Left ventricle myocardium superior (tissue), 1 donor: ENCODE data around the gene VPS51. TPM values are rescaled to one million over a fixed set of nuclear protein-coding genes. Genes with fewer than 3 reads are reported as not detected.

Experiments
- ATAC-seq: fragments of 200-7000 bp; cut with Tn5 transposase; one replicate; pipeline ENCODE4 v1.9.1; 2020; ENCODE audit warnings: mild to moderate bottlenecking, moderate library complexity
- DNase-seq: peaks from one replicate; pipeline ENCODE4 v3.0.0-alpha.2; 2020
- intact Hi-C: fragments of 100-400 bp; cut with micrococcal nuclease; formaldehyde crosslinking; loops from one replicate; pipeline ENCODE4 v1.11.0; 2022
- total RNA-seq: library from RNA; stranded (reverse); fragmentation: NEBNext Ultra II Directional; extraction: Animal tissue kit (Norgen Biotek cat#: 25700); gene quantifications from one replicate; pipeline ENCODE4 v1.2.1, GENCODE V29; 2021
- donor health status: DM: no; HTN: yes; CAD: no; lungs with severe emphysema.

Gene VPS51
- total RNA-seq, 1 donor from 2014 or later: 84.8 TPM

GRCh38 chr11:65102142-65103095 is 6.4 kb downstream of the VPS51 start:
- ATAC-seq (peak; percentile 69), DNase-seq (no peak)
- intact Hi-C loops: no loop called here

DNA sequence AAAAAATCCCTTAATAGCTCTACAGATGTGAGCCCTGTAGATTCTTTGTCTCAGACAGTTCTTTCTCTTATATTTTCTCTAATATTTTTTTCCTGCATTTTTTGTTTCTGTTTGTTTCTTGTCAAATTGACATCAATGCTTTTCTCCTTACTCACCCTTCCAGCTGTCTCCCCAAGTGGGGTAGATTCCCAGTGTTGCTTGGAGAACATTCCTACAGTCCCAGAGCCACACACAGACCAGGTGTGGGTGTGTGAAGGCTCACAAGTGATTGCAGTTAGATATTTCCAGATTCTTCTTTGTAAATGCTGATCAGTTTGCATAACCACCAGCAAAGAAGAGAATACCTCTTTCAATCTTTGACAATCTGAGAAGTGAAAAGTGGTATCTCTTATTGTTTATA is 7.5 kb downstream of the VPS51 start:
- intact Hi-C loops: no loop called here
- ATAC-seq: no peak
- DNase-seq: no peak

- intact Hi-C loops: no loop called here
- peak; percentile 38 for DNase-seq
- peak; percentile 44 for ATAC-seq
Observed at GRCh38 chr11:65104628-65105027, 8.6 kb downstream of the VPS51 start.

- DNase-seq (no peak), ATAC-seq (no peak)
- intact Hi-C loops: no loop called here
Observed at GRCh38 chr11:65107078-65107477, 11.1 kb downstream of the VPS51 start.

GRCh38 chr11:65107751-65108468 is 11.9 kb downstream of the VPS51 start:
- intact Hi-C loops: no loop called here
- ATAC-seq (no peak), DNase-seq (no peak)

DNA sequence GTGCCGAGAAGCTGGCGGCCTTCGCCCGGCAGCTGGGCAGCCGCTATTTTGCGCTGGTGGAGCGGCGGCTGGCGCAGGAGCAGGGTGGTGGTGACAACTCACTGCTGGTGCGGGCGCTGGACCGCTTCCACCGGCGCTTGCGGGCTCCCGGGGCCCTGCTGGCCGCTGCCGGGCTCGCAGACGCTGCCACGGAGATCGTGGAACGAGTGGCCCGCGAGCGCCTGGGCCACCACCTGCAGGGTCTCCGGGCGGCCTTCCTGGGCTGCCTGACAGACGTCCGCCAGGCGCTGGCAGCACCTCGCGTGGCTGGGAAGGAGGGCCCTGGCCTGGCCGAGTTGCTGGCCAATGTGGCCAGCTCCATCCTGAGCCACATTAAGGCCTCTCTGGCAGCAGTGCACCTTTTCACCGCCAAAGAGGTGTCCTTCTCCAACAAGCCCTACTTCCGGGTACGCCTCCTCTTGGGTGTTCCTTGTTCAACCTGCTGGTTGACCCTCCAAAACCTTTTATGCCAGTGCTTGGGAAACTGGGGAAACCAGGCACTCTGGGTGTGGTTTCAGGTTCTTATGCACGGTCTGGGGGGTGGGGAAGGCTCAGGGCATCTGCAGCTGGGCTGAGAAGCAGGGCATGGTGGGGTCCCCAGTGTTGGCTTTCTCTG is 12.6 kb downstream of the VPS51 start:
- DNase-seq (no peak), ATAC-seq (no peak)
- intact Hi-C loops: no loop called here

DNA sequence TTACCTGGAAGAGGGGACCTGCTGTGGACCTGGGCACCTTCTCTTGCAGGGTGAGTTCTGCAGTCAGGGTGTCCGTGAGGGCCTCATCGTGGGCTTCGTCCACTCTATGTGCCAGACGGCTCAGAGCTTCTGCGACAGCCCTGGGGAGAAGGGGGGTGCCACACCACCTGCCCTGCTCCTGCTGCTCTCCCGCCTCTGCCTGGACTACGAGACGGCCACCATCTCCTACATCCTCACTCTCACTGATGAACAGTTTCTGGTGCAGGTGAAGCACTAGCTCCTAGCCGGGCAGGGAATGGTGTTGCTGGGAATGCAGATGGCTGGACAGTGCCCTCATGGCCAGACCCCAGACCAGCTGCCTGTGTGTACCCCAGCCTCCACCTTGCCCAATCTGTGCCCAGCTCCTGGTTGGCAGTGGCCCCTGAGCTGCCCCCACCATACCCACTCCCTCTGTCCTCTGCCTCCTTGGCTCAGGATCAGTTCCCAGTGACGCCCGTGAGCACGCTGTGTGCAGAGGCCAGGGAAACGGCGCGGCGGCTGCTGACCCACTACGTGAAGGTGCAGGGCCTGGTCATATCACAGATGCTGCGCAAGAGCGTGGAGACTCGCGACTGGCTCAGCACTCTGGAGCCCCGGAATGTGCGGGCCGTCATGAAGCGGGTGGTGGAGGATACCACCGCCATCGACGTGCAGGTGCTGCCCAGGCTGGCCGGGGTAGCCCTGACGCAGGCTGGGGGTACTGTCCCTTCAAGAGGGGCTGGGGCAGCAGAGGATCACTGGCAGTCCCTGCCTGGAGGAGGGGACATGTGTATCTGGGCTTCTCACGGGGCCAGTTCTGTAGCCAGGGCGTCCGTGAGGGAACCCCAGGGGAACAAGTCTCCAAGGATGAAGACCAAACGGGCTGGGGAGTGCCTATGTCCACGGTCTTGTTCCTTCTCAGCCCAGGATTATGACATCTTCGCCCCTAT is 13.5 kb downstream of the VPS51 start:
- intact Hi-C loops: no loop called here
- DNase-seq (no peak), ATAC-seq (no peak)

GRCh38 chr11:65110354-65110861 is 14.4 kb downstream of the VPS51 start:
- peak; percentile 90 for DNase-seq
- peak; percentile 44 for ATAC-seq
- intact Hi-C loops: no loop called here

- DNase-seq (no peak), ATAC-seq (no peak)
- intact Hi-C loops: no loop called here
Observed at GRCh38 chr11:65111159-65111743, 15.2 kb downstream of the VPS51 start.

- intact Hi-C loops: no loop called here
- peak; percentile 89 for ATAC-seq
- peak; percentile 98 for DNase-seq
Observed at GRCh38 chr11:65111744-65112545, 15.9 kb downstream of the VPS51 start, which contains the start of gene TM7SF2. TSS of gene TM7SF2 (plus strand) at chr11:65111872. CDS start at chr11:65112016, 144 bp downstream.

DNA sequence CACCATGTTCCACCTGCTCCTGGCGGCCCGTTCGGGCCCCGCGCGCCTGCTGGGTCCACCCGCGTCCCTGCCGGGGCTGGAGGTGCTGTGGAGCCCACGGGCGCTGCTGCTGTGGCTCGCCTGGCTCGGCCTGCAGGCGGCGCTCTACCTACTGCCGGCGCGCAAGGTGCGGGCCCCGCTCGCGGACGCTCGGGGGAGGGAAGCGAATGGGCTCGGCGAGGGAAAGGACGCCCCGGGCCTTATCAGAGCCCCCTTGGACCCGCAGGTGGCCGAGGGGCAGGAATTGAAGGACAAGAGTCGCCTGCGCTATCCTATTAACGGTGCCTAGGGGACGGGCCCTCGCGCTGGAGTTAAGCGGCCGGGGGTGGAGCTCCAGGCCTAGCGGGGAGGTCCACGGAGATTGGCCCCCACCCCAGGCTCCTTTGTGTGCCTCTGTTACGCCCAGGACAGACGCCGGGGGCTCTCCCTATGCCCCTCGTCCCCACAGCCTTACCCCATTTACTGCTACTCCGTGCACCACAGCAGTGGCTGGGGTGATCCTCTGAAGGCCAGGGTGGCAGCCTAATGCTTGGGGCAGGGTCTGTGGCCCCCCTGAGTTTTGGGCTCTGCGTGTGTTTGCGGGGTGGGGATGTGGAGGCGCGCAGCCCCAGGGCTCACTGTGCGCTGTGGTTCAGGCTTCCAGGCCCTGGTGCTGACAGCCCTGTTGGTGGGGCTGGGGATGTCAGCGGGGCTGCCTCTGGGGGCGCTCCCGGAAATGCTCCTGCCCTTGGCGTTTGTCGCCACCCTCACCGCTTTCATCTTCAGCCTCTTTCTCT is 16.7 kb downstream of the VPS51 start:
- peak; percentile 84 for DNase-seq
- ATAC-seq: peak; percentile 65
- intact Hi-C loops: no loop called here

DNA sequence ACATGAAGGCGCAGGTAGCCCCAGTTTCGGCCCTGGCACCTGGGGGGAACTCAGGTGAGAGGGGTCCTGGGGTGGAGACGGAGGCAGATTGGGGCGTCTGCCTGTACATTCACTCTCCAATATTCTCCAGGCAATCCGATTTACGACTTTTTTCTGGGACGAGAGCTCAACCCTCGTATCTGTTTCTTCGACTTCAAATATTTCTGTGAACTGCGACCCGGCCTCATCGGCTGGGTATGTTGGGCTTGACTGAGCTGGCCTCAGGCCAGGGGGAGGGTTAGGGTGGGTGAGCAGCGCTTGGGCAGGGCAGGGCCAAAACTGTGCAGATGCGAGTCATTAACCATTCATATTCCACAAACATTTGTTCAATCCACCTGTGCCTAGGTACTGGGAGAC is 17.3 kb downstream of the VPS51 start:
- intact Hi-C loops: no loop called here
- no peak for ATAC-seq
- DNase-seq: no peak

DNA sequence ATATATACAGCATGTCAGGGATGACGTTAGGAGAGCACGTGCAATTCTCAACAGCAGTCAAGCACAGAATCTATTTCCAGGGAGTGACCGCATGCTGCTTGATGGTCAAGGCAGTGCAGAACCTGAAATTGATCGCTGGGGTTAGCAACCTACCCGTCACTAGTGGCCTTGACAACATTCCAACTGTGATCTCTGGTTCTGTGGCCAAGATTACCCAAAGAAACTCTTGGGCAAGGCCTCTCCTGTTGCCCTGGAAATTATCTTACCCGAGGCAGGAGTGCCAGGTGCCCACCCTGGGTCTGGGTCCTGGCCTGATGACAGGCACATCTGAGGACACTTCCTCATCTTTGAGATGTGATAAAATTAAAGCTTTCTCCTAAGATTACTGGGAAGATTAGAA is 17.8 kb downstream of the VPS51 start:
- DNase-seq: no peak
- ATAC-seq: no peak
- intact Hi-C loops: no loop called here

GRCh38 chr11:65114538-65115171 is 18.6 kb downstream of the VPS51 start:
- ATAC-seq: no peak
- DNase-seq: no peak
- intact Hi-C loops: no loop called here

GRCh38 chr11:65115361-65116082 is 19.5 kb downstream of the VPS51 start:
- intact Hi-C loops: no loop called here
- ATAC-seq (no peak), DNase-seq (no peak)
